Activated naive CD8-positive, alpha-beta T cell treated with anti-CD3 and anti-CD28 coated beads, Interleukin-2, amount 50 U/mL, for 24 hours (primary cell): ENCODE results near the gene ALKBH7.
"Not testable (repeated sequence)": the region's sequence is repeated elsewhere in the genome, so short reads cannot be mapped to it uniquely, and the experiment has no call there.

Experiments
- ATAC-seq: fragments of 150-1000 bp; cut with Tn5 transposase; one replicate; pipeline ENCODE4 v1.10.0; 2021
- DNase-seq: peaks from one replicate; pipeline ENCODE4 v3.0.0; 2021
- H3K27ac Mint-ChIP-seq: one replicate; pipeline ENCODE4 v1.8.0; 2021; ENCODE audit warnings: mild to moderate bottlenecking, mixed read lengths
- H3K27me3 Mint-ChIP-seq: one replicate; pipeline ENCODE4 v1.8.0; 2021; ENCODE audit warnings: mixed read lengths
- H3K36me3 Mint-ChIP-seq: one replicate; pipeline ENCODE4 v1.8.0; 2021; ENCODE audit warnings: low read depth, mixed read lengths
- H3K4me1 Mint-ChIP-seq: one replicate; pipeline ENCODE4 v1.8.0; 2021; ENCODE audit warnings: mixed read lengths
- H3K4me3 Mint-ChIP-seq: one replicate; pipeline ENCODE4 v1.8.0; 2021; ENCODE audit warnings: mild to moderate bottlenecking, moderate library complexity, mixed read lengths
- H3K9me3 Mint-ChIP-seq: one replicate; pipeline ENCODE4 v1.8.0; 2021; ENCODE audit warnings: mixed read lengths

Gene ALKBH7

GRCh38 chr19:6357174-6357573, 15.4 kb upstream of the ALKBH7 start:
- no peaks in the 10 kb centered on the region for H3K27me3 Mint-ChIP-seq
- peaks cover 3% of the 10 kb centered on the region for H3K36me3 Mint-ChIP-seq
- H3K27ac Mint-ChIP-seq = no peak overlapping the region

GRCh38 chr19:6358003-6358402, 14.6 kb upstream of the ALKBH7 start:
- ATAC-seq (no peak), DNase-seq (no peak)
- H3K27ac Mint-ChIP-seq = no peak overlapping the region
- H3K9me3 Mint-ChIP-seq = no peaks in the 10 kb centered on the region
- no peaks in the 10 kb centered on the region for H3K27me3 Mint-ChIP-seq
- peaks cover 7% of the 10 kb centered on the region for H3K36me3 Mint-ChIP-seq
- no peak overlapping the region for H3K4me3 Mint-ChIP-seq
- peaks cover 9% of the 10 kb centered on the region for H3K4me1 Mint-ChIP-seq

More at GRCh38 chr19:6357174-6357573, 15.4 kb upstream of the ALKBH7 start:
- peaks cover under 1% of the 10 kb centered on the region for H3K4me1 Mint-ChIP-seq
- DNase-seq (no peak), ATAC-seq (no peak)
- no peaks in the 10 kb centered on the region for H3K9me3 Mint-ChIP-seq
- no peak overlapping the region for H3K4me3 Mint-ChIP-seq

DNA sequence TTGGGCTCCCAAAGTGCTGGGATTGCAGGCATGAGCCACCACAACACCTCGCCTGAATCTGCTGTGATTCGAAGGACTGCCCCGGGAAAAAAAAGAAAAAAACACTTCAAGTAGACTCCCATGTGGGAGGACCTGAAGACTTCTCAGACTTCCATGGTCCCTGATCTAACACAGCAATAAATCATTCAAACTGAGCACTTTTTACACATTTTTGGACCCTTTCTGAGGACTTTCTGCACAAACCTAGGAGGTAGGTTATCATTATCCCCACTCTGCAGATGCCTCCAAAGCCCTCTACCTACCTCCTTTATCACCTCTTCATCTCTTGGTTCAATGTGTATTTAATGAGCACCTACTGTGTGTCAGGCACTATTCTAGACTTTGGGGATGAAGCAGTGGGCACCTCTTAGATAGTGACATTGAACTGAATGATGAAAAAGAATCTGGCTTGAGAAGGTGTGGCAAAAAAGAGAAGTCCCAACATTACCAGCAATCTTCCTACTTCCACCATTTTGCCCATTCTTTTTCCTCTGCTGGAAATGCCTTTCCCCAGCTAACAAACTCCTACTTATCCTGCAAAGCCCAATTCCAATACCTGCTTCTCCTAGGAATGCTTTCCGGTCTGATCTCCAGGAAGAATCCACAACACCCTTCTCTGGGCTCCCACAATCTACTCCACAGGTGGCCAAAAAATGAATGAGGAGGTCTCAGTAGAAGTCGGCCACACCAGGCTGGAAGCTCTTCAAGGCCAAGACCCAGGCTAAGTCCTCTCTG, 12.8 kb upstream of the ALKBH7 start:
- ATAC-seq = no peak
- H3K4me1 Mint-ChIP-seq = peaks cover 18% of the 10 kb centered on the region
- peak overlapping the region; percentile 8 for H3K27ac Mint-ChIP-seq
- H3K27me3 Mint-ChIP-seq = no peaks in the 10 kb centered on the region
- DNase-seq = no peak
- no peaks in the 10 kb centered on the region for H3K9me3 Mint-ChIP-seq
- peaks cover 11% of the 10 kb centered on the region for H3K36me3 Mint-ChIP-seq
- no peak overlapping the region for H3K4me3 Mint-ChIP-seq

DNA sequence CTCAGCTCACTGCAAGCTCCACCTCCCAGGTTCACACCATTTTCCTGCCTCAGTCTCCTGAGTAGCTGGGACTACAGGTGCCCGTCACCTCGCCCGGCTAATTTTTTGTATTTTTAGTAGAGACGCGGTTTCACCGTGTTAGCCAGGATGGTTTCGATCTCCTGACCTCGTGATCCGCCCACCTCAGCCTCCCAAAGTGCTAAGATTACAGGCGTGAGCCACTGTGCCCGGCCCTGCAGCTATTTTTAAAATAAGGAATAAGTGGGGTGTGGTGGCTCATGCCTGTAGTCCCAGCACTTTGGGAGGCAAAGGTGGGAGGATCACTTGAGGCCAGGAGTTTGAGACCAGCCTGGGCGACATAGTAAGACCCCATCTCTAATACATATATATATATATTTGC, 12.1 kb upstream of the ALKBH7 start:
- peaks cover 18% of the 10 kb centered on the region for H3K4me1 Mint-ChIP-seq
- H3K36me3 Mint-ChIP-seq = peaks cover 17% of the 10 kb centered on the region
- not testable (repeated sequence) for H3K27me3 Mint-ChIP-seq, H3K9me3 Mint-ChIP-seq, DNase-seq, H3K27ac Mint-ChIP-seq, ATAC-seq
- peak overlapping the region; percentile 98 for H3K4me3 Mint-ChIP-seq

DNA sequence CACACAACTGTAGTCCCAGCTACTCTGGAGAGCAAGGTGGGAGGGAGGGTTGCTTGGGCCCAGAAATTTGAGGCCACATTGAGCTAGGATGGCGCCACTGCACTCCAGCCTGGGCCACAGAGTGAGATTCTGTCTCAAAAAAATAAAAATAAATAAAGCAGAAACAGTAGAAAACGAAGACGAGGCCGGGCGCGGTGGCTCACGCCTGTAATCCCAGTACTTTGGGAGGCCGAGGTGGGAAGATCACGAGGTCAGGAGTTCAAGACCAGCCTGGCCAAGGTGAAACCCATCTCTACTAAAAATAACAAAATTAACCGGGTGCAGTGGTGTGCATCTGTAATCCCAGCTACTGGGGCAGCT, 11.8 kb upstream of the ALKBH7 start:
- ATAC-seq, DNase-seq, H3K9me3 Mint-ChIP-seq, H3K27me3 Mint-ChIP-seq: not testable (repeated sequence)
- H3K4me1 Mint-ChIP-seq = peaks cover 18% of the 10 kb centered on the region
- peaks cover 20% of the 10 kb centered on the region for H3K36me3 Mint-ChIP-seq
- H3K4me3 Mint-ChIP-seq = peak overlapping the region; percentile 98
- H3K27ac Mint-ChIP-seq = peak overlapping the region; percentile 98

GRCh38 chr19:6362027-6362350, 10.6 kb upstream of the ALKBH7 start:
- peaks cover 18% of the 10 kb centered on the region for H3K4me1 Mint-ChIP-seq
- peak overlapping the region; percentile 98 for H3K4me3 Mint-ChIP-seq
- no peak for DNase-seq
- H3K36me3 Mint-ChIP-seq = peaks cover 26% of the 10 kb centered on the region
- no peaks in the 10 kb centered on the region for H3K9me3 Mint-ChIP-seq
- peak overlapping the region; percentile 98 for H3K27ac Mint-ChIP-seq
- H3K27me3 Mint-ChIP-seq = no peaks in the 10 kb centered on the region
- no peak for ATAC-seq

DNA sequence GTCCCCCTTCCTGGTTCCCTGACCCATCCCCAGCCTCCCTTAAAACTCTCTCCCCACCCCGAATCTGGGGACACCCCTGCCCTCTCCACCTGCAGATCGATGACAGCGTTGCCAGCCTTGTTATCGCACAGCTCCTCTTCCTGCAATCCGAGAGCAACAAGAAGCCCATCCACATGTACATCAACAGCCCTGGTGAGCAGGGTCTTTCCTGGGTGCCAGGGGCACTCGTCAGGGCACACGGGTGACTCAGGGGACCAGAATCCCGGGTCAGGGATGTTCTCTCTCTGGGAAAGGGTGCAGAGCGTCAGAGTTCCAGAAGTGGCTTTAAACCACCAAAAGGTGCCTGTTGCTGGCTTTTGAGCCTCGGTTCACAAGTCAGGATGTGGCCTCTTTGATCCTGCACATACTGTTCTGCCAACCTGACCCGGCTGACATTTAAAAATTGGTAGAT, 10.2 kb upstream of the ALKBH7 start:
- Mint-ChIP-seq H3K9me3 (no peaks in the 10 kb centered on the region), H3K4me1 (peaks cover 18% of the 10 kb centered on the region), H3K27me3 (no peaks in the 10 kb centered on the region), H3K27ac (peak overlapping the region; percentile 98), H3K36me3 (peaks cover 28% of the 10 kb centered on the region), H3K4me3 (peak overlapping the region; percentile 98)
- ATAC-seq (peak; percentile 45), DNase-seq (peak; percentile 35)

- DNase-seq = no peak
- ATAC-seq = no peak
- H3K27me3 Mint-ChIP-seq = no peaks in the 10 kb centered on the region
- H3K4me3 Mint-ChIP-seq = no peak overlapping the region
- H3K27ac Mint-ChIP-seq = no peak overlapping the region
- H3K36me3 Mint-ChIP-seq = peaks cover 40% of the 10 kb centered on the region
- peaks cover 18% of the 10 kb centered on the region for H3K4me1 Mint-ChIP-seq
- H3K9me3 Mint-ChIP-seq = no peaks in the 10 kb centered on the region
These were observed 8.2 kb upstream of the ALKBH7 start for GRCh38 chr19:6364353-6364752.

- Mint-ChIP-seq H3K36me3 (peaks cover 4% of the 10 kb centered on the region), H3K27ac (peak overlapping the region; percentile 90), H3K4me1 (peaks cover 15% of the 10 kb centered on the region), H3K4me3 (peak overlapping the region; percentile 83), H3K9me3 (no peaks in the 10 kb centered on the region), H3K27me3 (no peaks in the 10 kb centered on the region)
- peak; percentile 69 for ATAC-seq
- peak; percentile 100 for DNase-seq
These were observed 660 bp downstream of the ALKBH7 start for GRCh38 chr19:6373096-6373812.

- Mint-ChIP-seq H3K27ac (peak overlapping the region; percentile 67), H3K4me3 (peak overlapping the region; percentile 83), H3K27me3 (no peaks in the 10 kb centered on the region), H3K9me3 (no peaks in the 10 kb centered on the region), H3K4me1 (peaks cover 15% of the 10 kb centered on the region), H3K36me3 (peaks cover 2% of the 10 kb centered on the region)
- DNase-seq (no peak), ATAC-seq (no peak)
These were observed 1.2 kb downstream of the ALKBH7 start for GRCh38 chr19:6373813-6374108.

DNA sequence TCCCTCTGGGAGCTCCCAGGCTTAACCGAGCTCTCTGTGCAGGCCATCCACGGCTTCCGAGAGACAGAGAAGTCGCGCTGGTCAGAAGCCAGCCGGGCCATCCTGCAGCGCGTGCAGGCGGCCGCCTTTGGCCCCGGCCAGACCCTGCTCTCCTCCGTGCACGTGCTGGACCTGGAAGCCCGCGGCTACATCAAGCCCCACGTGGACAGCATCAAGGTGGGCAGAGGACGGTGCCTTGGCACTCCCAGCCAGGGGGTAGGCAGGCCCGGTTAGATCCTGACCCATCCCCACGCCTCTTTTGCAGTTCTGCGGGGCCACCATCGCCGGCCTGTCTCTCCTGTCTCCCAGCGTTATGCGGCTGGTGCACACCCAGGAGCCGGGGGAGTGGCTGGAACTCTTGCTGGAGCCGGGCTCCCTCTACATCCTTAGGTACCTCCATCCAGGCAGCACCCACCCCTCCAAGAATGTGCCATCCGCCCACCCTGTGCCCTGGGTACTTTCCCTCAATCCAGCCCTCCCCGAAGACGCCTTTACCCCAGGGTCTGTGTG, 1.6 kb downstream of the ALKBH7 start:
- DNase-seq (no peak), ATAC-seq (no peak)
- no peaks in the 10 kb centered on the region for H3K9me3 Mint-ChIP-seq
- H3K36me3 Mint-ChIP-seq = no peaks in the 10 kb centered on the region
- no peaks in the 10 kb centered on the region for H3K27me3 Mint-ChIP-seq
- H3K4me1 Mint-ChIP-seq = peaks cover 15% of the 10 kb centered on the region
- H3K4me3 Mint-ChIP-seq = no peak overlapping the region
- no peak overlapping the region for H3K27ac Mint-ChIP-seq

- DNase-seq = no peak
- Mint-ChIP-seq H3K27me3 (no peaks in the 10 kb centered on the region), H3K9me3 (no peaks in the 10 kb centered on the region), H3K4me1 (peaks cover 14% of the 10 kb centered on the region), H3K4me3 (no peak overlapping the region), H3K27ac (no peak overlapping the region), H3K36me3 (peaks cover 3% of the 10 kb centered on the region)
- no peak for ATAC-seq
These were observed 2.3 kb downstream of the ALKBH7 start for GRCh38 chr19:6374711-6375410.

GRCh38 chr19:6375411-6376010, 2.9 kb downstream of the ALKBH7 start, which contains the start of gene PSPN:
Gene PSPN, minus strand, starts transcription at chr19:6375933. Its CDS starts 84 bp downstream, at chr19:6375849.
- ATAC-seq = no peak
- H3K4me3 Mint-ChIP-seq = no peak within 1 kb of the TSS
- no peaks in the 10 kb centered on the region for H3K27me3 Mint-ChIP-seq
- DNase-seq = no peak
- H3K27ac Mint-ChIP-seq = no peak within 1 kb of the TSS
- peaks cover 13% of the 10 kb centered on the region for H3K4me1 Mint-ChIP-seq
- H3K9me3 Mint-ChIP-seq = no peaks in the 10 kb centered on the region
- peaks cover 8% of the 10 kb centered on the region for H3K36me3 Mint-ChIP-seq

- no peaks in the 10 kb centered on the region for H3K9me3 Mint-ChIP-seq
- no peak for DNase-seq
- no peak overlapping the region for H3K27ac Mint-ChIP-seq
- no peak overlapping the region for H3K4me3 Mint-ChIP-seq
- H3K4me1 Mint-ChIP-seq = peaks cover 12% of the 10 kb centered on the region
- H3K27me3 Mint-ChIP-seq = no peaks in the 10 kb centered on the region
- no peak for ATAC-seq
- H3K36me3 Mint-ChIP-seq = peaks cover 17% of the 10 kb centered on the region
These were observed 4.1 kb downstream of the ALKBH7 start for GRCh38 chr19:6376512-6377190.
